Activated B cell treated with CpG ODN at 0.5 μM for 24 hours (primary cell): ENCODE measurements around the gene TM4SF20. TPM values are rescaled to one million over a fixed set of nuclear protein-coding genes. Genes with fewer than 3 reads are reported as not detected.

ENCODE experiments used
- ATAC-seq: fragments of 200-7000 bp; cut with Tn5 transposase; one replicate; pipeline ENCODE4 v1.10.0; 2021; ENCODE audit warnings: low read depth, mild to moderate bottlenecking, moderate library complexity
- CTCF ChIA-PET: fragments of 350-600 bp; sonication (Branson Sonifier 250); formaldehyde crosslinking; loops from one replicate; lab custom pipeline; 2021; ENCODE audit warnings: antibody characterized with exemption; lab: Charles Lee
- POLR2A ChIA-PET: fragments of 350-600 bp; sonication (Branson Sonifier 250); formaldehyde crosslinking; loops from one replicate; lab custom pipeline; 2021; ENCODE audit warnings: antibody characterized with exemption; lab: Charles Lee
- DNase-seq: peaks from one replicate; pipeline ENCODE4 v3.0.0; 2022
- H3K27ac Mint-ChIP-seq: one replicate; pipeline ENCODE4 v1.8.0; 2020; ENCODE audit warnings: mixed read lengths
- H3K27me3 Mint-ChIP-seq: one replicate; pipeline ENCODE4 v1.8.0; 2021; ENCODE audit warnings: mixed read lengths
- H3K36me3 Mint-ChIP-seq: one replicate; pipeline ENCODE4 v1.8.0; 2021; ENCODE audit warnings: low read depth, mixed read lengths
- H3K4me1 Mint-ChIP-seq: one replicate; pipeline ENCODE4 v1.8.0; 2021; ENCODE audit warnings: mixed read lengths
- H3K4me3 Mint-ChIP-seq: one replicate; pipeline ENCODE4 v1.8.0; 2020; ENCODE audit warnings: mild to moderate bottlenecking, mixed read lengths
- H3K9me3 Mint-ChIP-seq: one replicate; pipeline ENCODE4 v1.8.0; 2020; ENCODE audit warnings: mixed read lengths
- intact Hi-C: fragments of 100-400 bp; cut with micrococcal nuclease; formaldehyde crosslinking; loops from one replicate; pipeline ENCODE4 v1.15.1; 2024
- total RNA-seq: library from RNA; stranded (reverse); gene quantifications from 2 replicates; pipeline ENCODE4 v1.2.3, GENCODE V29; 2022
- TF ChIP-seq, protein P1 (sequence below): fragments of 200-600 bp; IDR thresholded peaks from one replicate; pipeline ENCODE4 v1.8.0; 2022; ENCODE audit warnings: antibody characterized with exemption, mild to moderate bottlenecking

Gene TM4SF20
- total RNA-seq, 1 donor from 2014 or later = not detected

DNA sequence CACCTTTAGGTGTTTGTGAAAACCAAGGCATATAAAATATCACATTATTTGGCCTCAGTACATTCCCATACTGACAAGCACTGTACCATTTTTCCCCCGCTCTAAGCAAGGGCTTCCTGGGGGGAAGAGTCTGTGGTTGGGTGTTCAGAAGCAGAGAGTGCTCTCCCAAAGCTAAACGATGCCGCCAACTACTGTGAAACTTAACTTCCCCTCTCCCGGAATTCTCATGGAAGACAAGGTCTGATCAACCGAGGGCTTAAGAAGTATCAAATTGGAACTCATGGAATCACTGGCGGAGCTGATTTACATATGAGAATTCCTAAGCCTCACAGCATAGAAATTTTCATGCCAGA lies 54.5 kb downstream of the TM4SF20 start:
- ATAC-seq (no peak), DNase-seq (no peak)
- intact Hi-C loops = loop anchor here (2.0 kb wide), 2 partner anchors 160 to 490 kb away; partner anchors contain the start of genes COL4A3 and COL4A4
- Mint-ChIP-seq H3K27ac (peak overlapping the region; percentile 91), H3K4me1 (peaks cover 32% of the 10 kb centered on the region), H3K9me3 (no peaks in the 10 kb centered on the region), H3K27me3 (no peaks in the 10 kb centered on the region), H3K36me3 (peaks cover 17% of the 10 kb centered on the region), H3K4me3 (peak overlapping the region; percentile 95)
- POLR2A ChIA-PET = interaction anchor here (1.2 to 1.7 kb wide), 2 partner anchors 58 to 149 kb away, joined by 3 to 5 read pairs; no protein-coding TSS in a partner anchor
- CTCF ChIA-PET = no interaction called here
- TF ChIP-seq, protein P1, sequence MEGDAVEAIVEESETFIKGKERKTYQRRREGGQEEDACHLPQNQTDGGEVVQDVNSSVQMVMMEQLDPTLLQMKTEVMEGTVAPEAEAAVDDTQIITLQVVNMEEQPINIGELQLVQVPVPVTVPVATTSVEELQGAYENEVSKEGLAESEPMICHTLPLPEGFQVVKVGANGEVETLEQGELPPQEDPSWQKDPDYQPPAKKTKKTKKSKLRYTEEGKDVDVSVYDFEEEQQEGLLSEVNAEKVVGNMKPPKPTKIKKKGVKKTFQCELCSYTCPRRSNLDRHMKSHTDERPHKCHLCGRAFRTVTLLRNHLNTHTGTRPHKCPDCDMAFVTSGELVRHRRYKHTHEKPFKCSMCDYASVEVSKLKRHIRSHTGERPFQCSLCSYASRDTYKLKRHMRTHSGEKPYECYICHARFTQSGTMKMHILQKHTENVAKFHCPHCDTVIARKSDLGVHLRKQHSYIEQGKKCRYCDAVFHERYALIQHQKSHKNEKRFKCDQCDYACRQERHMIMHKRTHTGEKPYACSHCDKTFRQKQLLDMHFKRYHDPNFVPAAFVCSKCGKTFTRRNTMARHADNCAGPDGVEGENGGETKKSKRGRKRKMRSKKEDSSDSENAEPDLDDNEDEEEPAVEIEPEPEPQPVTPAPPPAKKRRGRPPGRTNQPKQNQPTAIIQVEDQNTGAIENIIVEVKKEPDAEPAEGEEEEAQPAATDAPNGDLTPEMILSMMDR = no peak

DNA sequence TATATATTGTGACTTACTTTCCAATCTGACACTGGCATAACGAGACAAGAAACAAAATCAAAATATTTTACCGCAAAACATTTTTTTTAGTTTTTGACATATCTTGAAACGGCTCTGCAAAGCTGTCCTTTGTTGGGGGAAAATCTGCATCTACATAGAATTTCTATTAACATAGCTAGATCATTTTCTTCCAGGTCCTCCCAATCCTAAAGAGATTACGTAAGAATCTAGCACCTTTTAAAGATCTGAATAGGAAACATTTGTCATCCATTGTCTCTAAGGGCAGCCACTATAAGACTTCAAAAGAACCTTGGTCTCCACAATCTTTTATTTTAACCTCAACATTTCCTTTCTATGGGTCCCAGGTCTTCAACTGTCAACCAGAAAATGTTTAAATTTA lies 55.3 kb downstream of the TM4SF20 start:
- TF ChIP-seq, protein P1 = no peak
- Mint-ChIP-seq H3K36me3 (peaks cover 12% of the 10 kb centered on the region), H3K4me3 (no peak overlapping the region), H3K9me3 (no peaks in the 10 kb centered on the region), H3K27me3 (no peaks in the 10 kb centered on the region), H3K4me1 (peaks cover 30% of the 10 kb centered on the region), H3K27ac (no peak overlapping the region)
- CTCF ChIA-PET = no interaction called here
- intact Hi-C loops = loop anchor here (2.0 kb wide), 2 partner anchors 159 to 489 kb away; partner anchors contain the start of genes COL4A3 and COL4A4
- no peak for ATAC-seq
- DNase-seq = no peak
- POLR2A ChIA-PET = no interaction called here

DNA sequence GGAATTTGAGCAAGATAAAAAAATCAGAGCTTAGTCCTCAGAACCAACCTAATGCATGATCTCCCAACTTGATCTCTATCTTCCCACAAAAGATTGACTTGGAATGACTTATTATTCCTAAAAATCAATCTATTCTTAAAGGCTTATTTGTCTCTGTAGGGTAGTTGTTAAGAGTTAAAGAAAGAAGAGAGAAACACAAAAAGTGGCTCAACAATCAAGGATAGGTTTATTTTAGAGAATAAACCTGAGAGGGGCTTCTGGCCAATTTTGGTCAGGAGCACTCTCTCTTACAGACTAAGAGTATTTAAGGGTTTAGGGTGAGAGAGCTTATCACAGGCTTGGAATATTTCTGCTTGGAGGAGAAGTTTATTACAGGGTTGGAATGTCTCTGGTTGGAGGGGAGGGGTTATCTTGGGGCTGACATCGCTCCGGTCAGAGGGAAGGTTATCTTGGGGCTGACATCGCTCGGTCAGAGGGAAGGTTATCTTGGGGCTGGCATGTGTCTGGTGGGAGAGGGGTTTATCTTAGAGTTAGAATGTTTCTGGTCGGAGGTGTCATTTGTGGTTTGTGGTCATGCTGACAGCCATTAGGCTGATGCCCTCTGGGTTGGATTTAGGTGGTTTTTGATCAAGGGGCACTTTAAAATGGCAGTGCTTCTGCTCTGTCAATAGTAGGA lies 56.4 kb downstream of the TM4SF20 start:
- H3K4me3 Mint-ChIP-seq = no peak overlapping the region
- H3K36me3 Mint-ChIP-seq = peaks cover 7% of the 10 kb centered on the region
- no peak for ATAC-seq
- no peaks in the 10 kb centered on the region for H3K27me3 Mint-ChIP-seq
- H3K27ac Mint-ChIP-seq = no peak overlapping the region
- intact Hi-C loops = no loop called here
- TF ChIP-seq, protein P1 = no peak
- no peak for DNase-seq
- ChIA-PET CTCF (no interaction called here), POLR2A (no interaction called here)
- peaks cover 3% of the 10 kb centered on the region for H3K9me3 Mint-ChIP-seq
- H3K4me1 Mint-ChIP-seq = peaks cover 26% of the 10 kb centered on the region

DNA sequence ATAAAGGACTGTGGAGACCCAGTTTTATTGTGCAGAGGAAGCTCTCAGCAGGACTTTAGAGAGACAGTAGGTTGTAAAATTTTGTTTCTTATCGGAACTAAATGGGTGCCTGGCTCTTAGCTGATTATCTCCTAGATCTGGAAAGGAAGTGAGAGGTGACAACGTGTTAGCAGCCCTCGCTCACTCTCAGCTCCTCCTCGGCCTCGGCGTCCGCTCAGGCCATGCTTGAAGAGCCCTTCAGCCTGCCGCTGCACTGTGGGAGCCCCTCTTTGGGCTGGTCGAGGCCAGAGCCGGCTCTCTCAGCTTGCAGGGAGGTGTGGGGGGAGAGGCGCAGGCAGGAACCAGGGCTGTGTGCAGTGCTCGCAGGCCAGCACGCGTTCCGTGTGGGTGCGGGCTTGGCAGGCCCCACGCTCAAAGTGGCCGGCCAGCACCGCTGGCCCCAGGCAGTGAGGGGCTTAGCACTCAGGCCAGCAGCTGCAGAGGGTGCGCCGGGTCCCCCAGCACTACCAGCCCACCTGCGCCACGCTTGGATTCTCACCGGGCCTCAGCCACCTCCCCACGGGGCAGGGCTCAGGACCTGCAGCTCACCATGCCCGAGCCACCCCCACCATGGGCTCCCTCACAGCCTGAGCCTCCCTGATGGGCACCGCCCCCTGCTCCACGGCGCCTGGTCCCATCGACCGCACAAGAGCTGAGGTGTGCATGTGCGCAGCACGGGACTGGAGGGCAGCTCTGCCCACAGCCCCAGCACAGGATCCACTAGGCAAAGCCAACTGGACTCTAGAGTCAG lies 58.6 kb downstream of the TM4SF20 start:
- Mint-ChIP-seq H3K27ac (no peak overlapping the region), H3K9me3 (peaks cover 5% of the 10 kb centered on the region), H3K4me3 (no peak overlapping the region), H3K4me1 (peaks cover 8% of the 10 kb centered on the region), H3K36me3 (peaks cover 7% of the 10 kb centered on the region), H3K27me3 (no peaks in the 10 kb centered on the region)
- POLR2A ChIA-PET = no interaction called here
- TF ChIP-seq, protein P1 = no peak
- DNase-seq (no peak), ATAC-seq (no peak)
- intact Hi-C loops = no loop called here
- CTCF ChIA-PET = no interaction called here

DNA sequence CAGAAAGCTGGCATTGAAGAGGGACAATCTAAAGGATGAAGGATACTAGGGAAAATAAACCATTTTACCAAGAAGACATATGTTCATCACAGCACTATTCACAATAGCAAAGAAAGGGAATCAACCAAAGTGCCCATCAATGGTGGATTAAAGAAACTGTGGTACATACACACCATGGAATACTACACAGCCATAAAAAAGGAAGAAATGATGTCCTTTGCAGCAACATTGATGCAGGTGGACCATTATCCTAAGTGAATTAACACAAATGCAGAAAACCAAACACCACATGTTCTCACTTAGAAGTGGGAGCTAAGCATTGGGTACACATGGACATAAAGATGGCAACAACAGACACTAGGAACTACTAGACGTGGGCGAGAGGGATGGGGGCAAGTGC lies 61.3 kb downstream of the TM4SF20 start:
- Mint-ChIP-seq H3K9me3 (peaks cover 5% of the 10 kb centered on the region), H3K27ac (no peak overlapping the region), H3K36me3 (peaks cover 2% of the 10 kb centered on the region), H3K4me3 (no peak overlapping the region), H3K27me3 (no peaks in the 10 kb centered on the region), H3K4me1 (no peaks in the 10 kb centered on the region)
- intact Hi-C loops = no loop called here
- ATAC-seq (no peak), DNase-seq (no peak)
- CTCF ChIA-PET = no interaction called here
- POLR2A ChIA-PET = no interaction called here
- TF ChIP-seq, protein P1 = no peak
